Thyroid gland (tissue), 4 donors: Measurements from ENCODE around the gene FOXP1. TPM values are rescaled to one million over a fixed set of nuclear protein-coding genes. Genes with fewer than 3 reads are reported as not detected.

Experiments used
- DNase-seq, 2 donors: peaks; one replicate each; pipeline ENCODE4 v3.0.0-alpha.2; 2019
- H3K27ac ChIP-seq, 3 donors: fragments of 200-600 bp; sonication (generic); 1 replicate in 2 of 3; 2 replicates in 1 of 3; pipeline ENCODE4 v1.5.1; 2016 to 2019; ENCODE audit warnings: mild to moderate bottlenecking in 1 of 3, moderate library complexity in 1 of 3
- H3K27me3 ChIP-seq: fragments of 200-600 bp; sonication (generic); one replicate; pipeline ENCODE4 v1.5.1; 2019
- H3K36me3 ChIP-seq, 2 donors: fragments of 200-600 bp; sonication (generic); one replicate each; pipeline ENCODE4 v1.5.1; 2016 to 2019
- H3K4me1 ChIP-seq, 2 donors: fragments of 200-600 bp; sonication (generic); one replicate each; pipeline ENCODE4 v1.5.1; 2017 to 2019
- H3K4me3 ChIP-seq, 3 donors: fragments of 200-600 bp; sonication (generic); replicated peaks in 1 of 3; 1 replicate in 2 of 3; 2 replicates in 1 of 3; pipeline ENCODE4 v1.5.1; 2016; ENCODE audit warnings: mild to moderate bottlenecking in 1 of 3
- H3K9me3 ChIP-seq: fragments of 200-600 bp; sonication (generic); one replicate; pipeline ENCODE4 v1.5.1; 2017
- CTCF ChIP-seq, 6 experiments: fragments of 200-600 bp in 3 of 6; fragments of 450-650 bp in 3 of 6; sonication (generic) in 3 of 6; IDR thresholded peaks; one replicate each; pipeline ENCODE4 v1.5.1; 2016 to 2019; ENCODE audit warnings: antibody characterized with exemption in 6 of 6, mild to moderate bottlenecking in 2 of 6, inconsistent platforms in 1 of 6, moderate library complexity in 1 of 6
- POLR2A ChIP-seq, 2 donors: fragments of 450-650 bp; IDR thresholded peaks; one replicate each; pipeline ENCODE4 v1.6.1; 2017; ENCODE audit warnings: antibody characterized with exemption in 2 of 2, mild to moderate bottlenecking in 2 of 2, moderate library complexity in 1 of 2
- WGBS, 2 donors: methylation state at CpG; one replicate each; pipeline ENCODE4 v1.1.5; 2017; 5-methylcytosine and 5-hydroxymethylcytosine counted together
- intact Hi-C: fragments of 100-400 bp; cut with DNase I; formaldehyde crosslinking; loops from one replicate; pipeline ENCODE4 v1.15.1; 2023
- total RNA-seq, 4 donors: library from RNA; depleted of rRNA; stranded (reverse); fragments of >200 nt; gene quantifications; one replicate each; pipeline ENCODE4 v1.2.3, GENCODE V29; 2016

Gene FOXP1
- total RNA-seq, 4 donors from 2014 or later: 111 to 187 (median 141) TPM

- intact Hi-C loops: no loop called here
- WGBS, 2 donors: 65 to 77% methylated on average over 5 of the region's 5 CpGs
Observed at GRCh38 chr3:71139496-71139895, 444.0 kb downstream of the FOXP1 start.

GRCh38 chr3:71138410-71138809, 445.1 kb downstream of the FOXP1 start:
- peaks cover 41 to 54% of the 10 kb centered on the region in 2 donors for H3K4me1 ChIP-seq
- intact Hi-C loops: no loop called here
- WGBS, 2 donors: 96 to 98% methylated on average over 5 of the region's 5 CpGs

More at GRCh38 chr3:71139496-71139895, 444.0 kb downstream of the FOXP1 start:
- Histone ChIP-seq H3K4me1 (peaks cover 30 to 44% of the 10 kb centered on the region in 2 donors), H3K27me3 (no peaks in the 10 kb centered on the region), H3K4me3 (no peak overlapping the region), H3K36me3 (no peaks in the 10 kb centered on the region), H3K27ac (peak overlapping the region in 2 of 3 donors; percentile 9 to 35), H3K9me3 (no peaks in the 10 kb centered on the region)
- TF ChIP-seq POLR2A (IDR thresholded peaks at IDR 0.05) (no peak), CTCF (IDR thresholded peaks at IDR 0.05) (no peak)
- DNase-seq: peak; percentile 56 to 64

GRCh38 chr3:71136276-71136675, 447.3 kb downstream of the FOXP1 start:
- 89% methylated on average over 2 of the region's 2 CpGs for WGBS, 2 donors
- no peak for TF ChIP-seq CTCF (IDR thresholded peaks at IDR 0.05)
- intact Hi-C loops: no loop called here
- H3K27me3 ChIP-seq: no peaks in the 10 kb centered on the region
- H3K4me1 ChIP-seq: peaks cover 48 to 69% of the 10 kb centered on the region in 2 donors
- no peak for DNase-seq
- peak overlapping the region in 2 of 3 donors; percentile 31 to 36 for H3K27ac ChIP-seq
- H3K4me3 ChIP-seq: no peak overlapping the region
- H3K36me3 ChIP-seq: no peaks in the 10 kb centered on the region
- no peaks in the 10 kb centered on the region for H3K9me3 ChIP-seq

More at GRCh38 chr3:71138410-71138809, 445.1 kb downstream of the FOXP1 start:
- Histone ChIP-seq H3K9me3 (no peaks in the 10 kb centered on the region), H3K27ac (no peak overlapping the region), H3K4me3 (no peak overlapping the region), H3K27me3 (no peaks in the 10 kb centered on the region), H3K36me3 (no peaks in the 10 kb centered on the region)
- DNase-seq: no peak
- TF ChIP-seq POLR2A (IDR thresholded peaks at IDR 0.05): no peak
- TF ChIP-seq CTCF (IDR thresholded peaks at IDR 0.05): no peak

- intact Hi-C loops: no loop called here
- Histone ChIP-seq H3K4me3 (no peak overlapping the region), H3K4me1 (peaks cover 52 to 74% of the 10 kb centered on the region in 2 donors), H3K27me3 (no peaks in the 10 kb centered on the region), H3K9me3 (no peaks in the 10 kb centered on the region), H3K27ac (peak overlapping the region in 2 of 3 donors; percentile 12 to 31), H3K36me3 (no peaks in the 10 kb centered on the region)
- DNase-seq: no peak
- 56 to 58% methylated on average over 8 of the region's 8 CpGs for WGBS, 2 donors
- TF ChIP-seq CTCF (IDR thresholded peaks at IDR 0.05) (no peak), POLR2A (IDR thresholded peaks at IDR 0.05) (no peak)
Observed at GRCh38 chr3:71135373-71136088, 448.0 kb downstream of the FOXP1 start.

GRCh38 chr3:71134521-71134920, 449.0 kb downstream of the FOXP1 start:
- Histone ChIP-seq H3K36me3 (no peaks in the 10 kb centered on the region), H3K27me3 (no peaks in the 10 kb centered on the region), H3K4me3 (no peak overlapping the region), H3K9me3 (no peaks in the 10 kb centered on the region), H3K4me1 (peaks cover 49 to 64% of the 10 kb centered on the region in 2 donors), H3K27ac (peak overlapping the region in 2 of 3 donors; percentile 20 to 46)
- no peak for DNase-seq
- intact Hi-C loops: no loop called here
- WGBS, 2 donors: 78 to 92% methylated on average over 2 of the region's 2 CpGs
- TF ChIP-seq CTCF (IDR thresholded peaks at IDR 0.05) (no peak), POLR2A (IDR thresholded peaks at IDR 0.05) (no peak)
